PC-3 (cell line): ENCODE results near the gene JAK3. TPM values are rescaled to one million over a fixed set of nuclear protein-coding genes. Genes with fewer than 3 reads are reported as not detected.
A peak's percentile ranks its signal among the peaks of the same experiment; 100 is the strongest.
"Not testable (repeated sequence)": the region's sequence is repeated elsewhere in the genome, so short reads cannot be mapped to it uniquely, and the experiment has no call there.

ENCODE experiments used
- ATAC-seq: fragments of 200-7000 bp; cut with Tn5 transposase; 2 replicates; pipeline ENCODE4 v1.9.1; 2020; ENCODE audit warnings: mild to moderate bottlenecking, moderate library complexity
- BruUV-seq: library from RNA; stranded (reverse); fragments of 400-500 nt; replicated peaks from 2 replicates; lab custom pipeline; 2021; lab: Mats Ljungman, UMichigan
- CTCF ChIA-PET: fragments of 300-600 bp; sonication (Branson Sonifier 250); formaldehyde crosslinking; loops from one replicate; lab custom pipeline; 2022; ENCODE audit warnings: antibody characterized with exemption; lab: Charles Lee
- POLR2A ChIA-PET: fragments of 300-600 bp; sonication (Branson Sonifier 250); formaldehyde crosslinking; loops from one replicate; lab custom pipeline; 2022; ENCODE audit warnings: antibody characterized with exemption; ENCODE audit not compliant: unreplicated experiment; lab: Charles Lee
- DNase-seq: peaks from one replicate; pipeline ENCODE4 v3.0.0-alpha.2; 2015
- H2AFZ ChIP-seq: fragments of 300-600 bp; sonication (generic); 2 replicates; pipeline ENCODE4 v1.6.0; 2016; ENCODE audit warnings: antibody characterized with exemption, low read length
- H3F3A ChIP-seq: fragments of 300-600 bp; sonication (generic); one replicate; pipeline ENCODE4 v1.6.0; 2017; ENCODE audit warnings: antibody characterized with exemption, low read length, control low read depth, mild to moderate bottlenecking; ENCODE audit not compliant: unreplicated experiment
- H3K27ac ChIP-seq: fragments of 300-600 bp; sonication (generic); 2 replicates; pipeline ENCODE4 v1.5.1; 2016; ENCODE audit warnings: mild to moderate bottlenecking, low read length
- H3K27me3 ChIP-seq: fragments of 300-600 bp; sonication (generic); 2 replicates; pipeline ENCODE4 v1.6.1; 2016; ENCODE audit warnings: low read length, mixed read lengths
- H3K36me3 ChIP-seq: fragments of 300-600 bp; sonication (generic); 2 replicates; pipeline ENCODE4 v1.6.1; 2016; ENCODE audit warnings: low read depth, mixed run types, low read length, mixed read lengths
- H3K4me1 ChIP-seq: fragments of 300-600 bp; sonication (generic); 2 replicates; pipeline ENCODE4 v1.5.1; 2016; ENCODE audit warnings: low read length; ENCODE audit not compliant: insufficient read depth
- H3K4me2 ChIP-seq: fragments of 300-600 bp; sonication (generic); 2 replicates; pipeline ENCODE4 v1.6.0; 2016; ENCODE audit warnings: low read length
- H3K4me3 ChIP-seq: fragments of 300-600 bp; sonication (generic); 2 replicates; pipeline ENCODE4 v1.5.1; 2016; ENCODE audit warnings: mild to moderate bottlenecking, low read length, mixed read lengths
- H3K79me2 ChIP-seq: fragments of 300-600 bp; sonication (generic); 2 replicates; pipeline ENCODE4 v1.6.1; 2017; ENCODE audit warnings: low read length, mixed read lengths
- H3K9ac ChIP-seq: fragments of 300-600 bp; sonication (generic); 2 replicates; pipeline ENCODE4 v1.6.0; 2016; ENCODE audit warnings: mild to moderate bottlenecking, low read length
- H3K9me2 ChIP-seq: fragments of 300-600 bp; sonication (generic); replicated peaks from 2 replicates; pipeline ENCODE4 v1.6.1; 2016; ENCODE audit warnings: mixed run types, low read length, mixed read lengths
- H3K9me3 ChIP-seq: fragments of 300-600 bp; sonication (generic); 2 replicates; pipeline ENCODE4 v1.6.1; 2016; ENCODE audit warnings: low read length, mixed read lengths
- H4K20me1 ChIP-seq: fragments of 300-600 bp; sonication (generic); 2 replicates; pipeline ENCODE4 v1.6.1; 2016; ENCODE audit warnings: low read length, mixed read lengths
- CTCF ChIP-seq: fragments of 300-600 bp; sonication (generic); conservative IDR thresholded peaks from 2 replicates; pipeline ENCODE4 v1.5.1; 2017; ENCODE audit warnings: antibody characterized with exemption, low read depth, mild to moderate bottlenecking, low read length
- EZH2 ChIP-seq: fragments of 300-600 bp; sonication (generic); IDR thresholded peaks from one replicate; pipeline ENCODE4 v1.6.1; 2017; ENCODE audit warnings: antibody characterized with exemption, mild to moderate bottlenecking, low read length; ENCODE audit not compliant: unreplicated experiment
- EZH2phosphoT487 ChIP-seq: fragments of 300-600 bp; sonication (generic); IDR thresholded peaks from 2 replicates; pipeline ENCODE4 v1.6.1; 2018; ENCODE audit warnings: mild to moderate bottlenecking, antibody characterized with exemption, low read length, borderline replicate concordance
- intact Hi-C: fragments of 100-400 bp; cut with micrococcal nuclease; formaldehyde crosslinking; loops from 2 replicates; pipeline ENCODE4 v1.9.0; 2023
- total RNA-seq: library from RNA; depleted of rRNA; stranded (reverse); fragments of >200 nt; gene quantifications from 2 replicates; pipeline ENCODE4 v1.2.3, GENCODE V29; 2014

The JAK3 gene
- total RNA-seq, 1 experiment from 2014 or later: 1.5 TPM

GRCh38 chr19:17802137-17802858 lies 45.5 kb downstream of the JAK3 start:
- no peak for TF ChIP-seq EZH2phosphoT487
- no peak for TF ChIP-seq EZH2
- TF ChIP-seq CTCF: no peak
- Histone ChIP-seq H4K20me1 (no peaks in the 10 kb centered on the region), H3K9ac (no peak overlapping the region), H3F3A (peaks cover under 1% of the 10 kb centered on the region), H3K4me2 (no peak overlapping the region), H3K27me3 (no peaks in the 10 kb centered on the region), H3K4me3 (no peak overlapping the region), H3K27ac (no peak overlapping the region), H2AFZ (no peak overlapping the region), H3K9me3 (no peaks in the 10 kb centered on the region), H3K9me2 (no peaks in the 10 kb centered on the region), H3K36me3 (0 out of 2 replicates have a peak, but pooled peaks cover 2% of the 10 kb centered on the region), H3K4me1 (peaks cover 18% of the 10 kb centered on the region), H3K79me2 (peaks cover 93% of the 10 kb centered on the region)
- ChIA-PET POLR2A (no interaction called here), CTCF (interaction anchor here (1.1 kb wide), 1 partner anchor 57 kb away, joined by 4 read pairs; no protein-coding TSS in a partner anchor)
- no peak for ATAC-seq
- intact Hi-C loops: no loop called here
- no TSS peak for BruUV-seq
- DNase-seq: no peak

GRCh38 chr19:17798599-17798998 lies 49.2 kb downstream of the JAK3 start:
- POLR2A ChIA-PET, H3K36me3 ChIP-seq, CTCF ChIA-PET, H4K20me1 ChIP-seq, DNase-seq, H3K4me3 ChIP-seq, H3K9me3 ChIP-seq, H3K9ac ChIP-seq, H3K27me3 ChIP-seq, H2AFZ ChIP-seq, BruUV-seq, H3K4me2 ChIP-seq, H3F3A ChIP-seq, H3K9me2 ChIP-seq, ATAC-seq: not testable (repeated sequence)
- Histone ChIP-seq H3K27ac (peak overlapping the region; percentile 99; the same call in 1 of the 2 replicates), H3K79me2 (peaks cover 83% of the 10 kb centered on the region), H3K4me1 (peaks cover 41% of the 10 kb centered on the region)
- intact Hi-C loops: loop anchor here (5.0 kb wide), 2 partner anchors 34 to 59 kb away; partner anchors contain the start of gene RPL18A

GRCh38 chr19:17797424-17798201 lies 50.2 kb downstream of the JAK3 start:
- ATAC-seq: peak; percentile 75
- H3K79me2 ChIP-seq: peaks cover 73% of the 10 kb centered on the region
- 0 out of 2 replicates have a peak, but pooled peaks cover 2% of the 10 kb centered on the region for H3K36me3 ChIP-seq
- H3K4me3 ChIP-seq: peak overlapping the region; percentile 84
- ChIA-PET POLR2A (interaction anchor here (0.7 kb wide), 1 partner anchor 48 kb away, joined by 3 read pairs; no protein-coding TSS in a partner anchor), CTCF (no interaction called here)
- intact Hi-C loops: loop anchor here (2.0 to 5.0 kb wide), 3 partner anchors 19 to 60 kb away; partner anchors contain the start of gene RPL18A
- no peak overlapping the region for H2AFZ ChIP-seq
- H3K9me2 ChIP-seq: no peaks in the 10 kb centered on the region
- no peaks in the 10 kb centered on the region for H3K9me3 ChIP-seq
- BruUV-seq: no TSS peak
- TF ChIP-seq EZH2phosphoT487: no peak
- TF ChIP-seq CTCF: no peak
- TF ChIP-seq EZH2: no peak
- peak; percentile 98 for DNase-seq
- peaks cover 6% of the 10 kb centered on the region for H3F3A ChIP-seq
- no peaks in the 10 kb centered on the region for H3K27me3 ChIP-seq
- H3K4me1 ChIP-seq: peaks cover 41% of the 10 kb centered on the region
- H4K20me1 ChIP-seq: no peaks in the 10 kb centered on the region
- H3K4me2 ChIP-seq: peak overlapping the region; percentile 90
- peak overlapping the region; percentile 99 for H3K27ac ChIP-seq
- H3K9ac ChIP-seq: peak overlapping the region; percentile 95
